ENCODE results near the gene CDHR3.

Gene CDHR3

GRCh38 chr7:106026101-106026500 lies 63.0 kb downstream of the CDHR3 start:
- Histone ChIP-seq H3K4me2 (ENCODE audit: insufficient read depth, low read length, poor library complexity, severe bottlenecking) (no peak overlapping the region), H3K9me3 (replicated peaks in 1 of 2; ENCODE audit: control insufficient read depth in 2 of 2, insufficient read depth in 1 of 2, low read depth in 1 of 2, low read length in 2 of 2) (no peaks in the 10 kb centered on the region), H3K27ac (replicated peaks; ENCODE audit: low read length) (no peak overlapping the region), H4K8ac (ENCODE audit: low read depth, low read length) (no peak overlapping the region), H3K4me1 (ENCODE audit: control insufficient read depth in 2 of 2, insufficient read depth in 1 of 2, low read depth in 1 of 2, low read length in 2 of 2) (peaks cover 3 to 8% of the 10 kb centered on the region in 2 donors), H3K14ac (ENCODE audit: low read length) (no peak overlapping the region), H2AFZ (ENCODE audit: low read length) (no peak overlapping the region), H3K27me3 (ENCODE audit: control insufficient read depth in 3 of 3, insufficient read depth in 3 of 3, low read depth in 1 of 3, low read length in 3 of 3) (peaks cover 0 to 5% (median 0%) of the 10 kb centered on the region in 3 experiments), H3K79me1 (ENCODE audit: low read depth, low read length) (no peaks in the 10 kb centered on the region), H2BK15ac (ENCODE audit: low read length) (no peak overlapping the region), H3K4ac (ENCODE audit: low read length) (no peak overlapping the region), H3K23ac (ENCODE audit: low read depth, low read length, poor library complexity) (no peak overlapping the region), H2BK120ac (ENCODE audit: low read depth, low read length) (no peak overlapping the region), H3K36me3 (replicated peaks in 1 of 2; ENCODE audit: control insufficient read depth in 2 of 2, insufficient read depth in 2 of 2, low read length in 2 of 2) (no peaks in the 10 kb centered on the region), H2BK12ac (ENCODE audit: low read length) (no peak overlapping the region), H4K91ac (ENCODE audit: low read depth, low read length, poor library complexity) (no peak overlapping the region), H2AK5ac (ENCODE audit: low read depth, low read length) (no peak overlapping the region), H3K4me3 (ENCODE audit: low read length in 2 of 2) (no peak overlapping the region), H3K18ac (ENCODE audit: low read length) (no peak overlapping the region), H2BK5ac (ENCODE audit: low read length) (no peak overlapping the region), H3K9ac (ENCODE audit: low read depth, low read length, poor library complexity) (no peak overlapping the region)
- no CpG with 5 or more reads among the region's 2 CpGs for WGBS, 2 donors (ENCODE audit: extremely low coverage in 2 of 2, insufficient read length in 2 of 2, insufficient replicate concordance in 1 of 2)
- DNase-seq (ENCODE audit: low spot score), result no peak

DNA sequence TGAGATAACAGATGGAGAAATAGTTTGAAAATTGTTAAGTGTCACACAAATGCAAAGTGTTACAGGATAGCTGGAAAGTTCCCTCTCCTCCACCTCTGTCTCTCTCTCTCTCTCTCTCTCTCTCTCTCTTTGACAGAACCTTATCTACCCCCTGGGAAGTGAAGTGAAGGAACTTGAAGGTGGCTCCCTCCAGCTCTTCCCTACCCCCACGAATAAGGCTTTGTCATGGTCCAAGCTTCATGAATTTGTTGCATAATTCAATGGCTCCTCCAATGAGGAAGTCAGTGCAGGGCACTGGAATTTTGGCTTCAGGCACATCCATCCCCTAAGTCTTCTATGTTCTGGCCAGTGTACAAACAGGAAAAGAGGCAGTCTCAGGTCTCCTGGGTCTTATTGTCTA lies 66.4 kb downstream of the CDHR3 start:
- H3K9ac ChIP-seq (ENCODE audit: low read depth, low read length, poor library complexity), result no peak overlapping the region
- H3K27me3 ChIP-seq (ENCODE audit: control insufficient read depth in 3 of 3, insufficient read depth in 3 of 3, low read depth in 1 of 3, low read length in 3 of 3), result peaks cover 0 to 5% (median 0%) of the 10 kb centered on the region in 3 experiments
- peaks cover 4 to 12% of the 10 kb centered on the region in 2 donors for H3K4me1 ChIP-seq (ENCODE audit: control insufficient read depth in 2 of 2, insufficient read depth in 1 of 2, low read depth in 1 of 2, low read length in 2 of 2)
- no peak overlapping the region for H3K14ac ChIP-seq (ENCODE audit: low read length)
- H2BK12ac ChIP-seq (ENCODE audit: low read length), result no peak overlapping the region
- no peak overlapping the region for H2AFZ ChIP-seq (ENCODE audit: low read length)
- no CpG with 5 or more reads among the region's 1 CpG for WGBS, 2 donors (ENCODE audit: extremely low coverage in 2 of 2, insufficient read length in 2 of 2, insufficient replicate concordance in 1 of 2)
- H2AK5ac ChIP-seq (ENCODE audit: low read depth, low read length), result no peak overlapping the region
- H3K23ac ChIP-seq (ENCODE audit: low read depth, low read length, poor library complexity), result no peak overlapping the region
- H3K36me3 ChIP-seq (replicated peaks in 1 of 2; ENCODE audit: control insufficient read depth in 2 of 2, insufficient read depth in 2 of 2, low read length in 2 of 2), result no peaks in the 10 kb centered on the region
- no peaks in the 10 kb centered on the region for H3K79me1 ChIP-seq (ENCODE audit: low read depth, low read length)
- H3K4me2 ChIP-seq (ENCODE audit: insufficient read depth, low read length, poor library complexity, severe bottlenecking), result no peak overlapping the region
- no peak overlapping the region for H3K4ac ChIP-seq (ENCODE audit: low read length)
- no peak overlapping the region for H3K18ac ChIP-seq (ENCODE audit: low read length)
- no peak overlapping the region for H2BK15ac ChIP-seq (ENCODE audit: low read length)
- no peak overlapping the region for H2BK5ac ChIP-seq (ENCODE audit: low read length)
- H2BK120ac ChIP-seq (ENCODE audit: low read depth, low read length), result no peak overlapping the region
- H3K9me3 ChIP-seq (replicated peaks in 1 of 2; ENCODE audit: control insufficient read depth in 2 of 2, insufficient read depth in 1 of 2, low read depth in 1 of 2, low read length in 2 of 2), result peaks cover 0 to 9% of the 10 kb centered on the region in 2 donors
- no peak overlapping the region for H3K27ac ChIP-seq (replicated peaks; ENCODE audit: low read length)
- H4K8ac ChIP-seq (ENCODE audit: low read depth, low read length), result no peak overlapping the region
- no peak overlapping the region for H4K91ac ChIP-seq (ENCODE audit: low read depth, low read length, poor library complexity)
- DNase-seq (ENCODE audit: low spot score), result no peak
- no peak overlapping the region for H3K4me3 ChIP-seq (ENCODE audit: low read length in 2 of 2)

DNA sequence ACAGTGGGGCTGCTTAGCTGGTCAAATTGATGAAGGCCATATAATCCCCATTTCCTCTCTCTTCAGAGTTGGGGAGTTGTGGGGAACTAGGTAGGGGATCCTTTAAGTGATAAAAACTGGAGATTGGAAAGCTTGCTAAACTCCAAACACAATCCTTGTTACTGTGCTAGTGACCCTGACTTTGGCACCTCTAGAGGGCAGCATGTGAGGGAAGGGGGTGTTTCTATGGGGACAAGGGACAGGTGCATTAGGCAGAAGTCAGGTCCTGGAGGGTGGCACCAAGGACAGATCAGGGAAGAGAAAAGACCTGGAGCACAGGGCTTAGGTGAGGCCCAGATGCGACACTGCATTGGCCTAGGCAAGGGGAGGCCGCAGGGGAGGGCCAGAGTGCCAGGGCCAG lies 66.9 kb downstream of the CDHR3 start:
- Histone ChIP-seq H3K27ac (replicated peaks; ENCODE audit: low read length) (no peak overlapping the region), H3K4ac (ENCODE audit: low read length) (no peak overlapping the region), H3K9ac (ENCODE audit: low read depth, low read length, poor library complexity) (no peak overlapping the region), H3K4me2 (ENCODE audit: insufficient read depth, low read length, poor library complexity, severe bottlenecking) (no peak overlapping the region), H3K36me3 (replicated peaks in 1 of 2; ENCODE audit: control insufficient read depth in 2 of 2, insufficient read depth in 2 of 2, low read length in 2 of 2) (no peaks in the 10 kb centered on the region), H3K4me1 (ENCODE audit: control insufficient read depth in 2 of 2, insufficient read depth in 1 of 2, low read depth in 1 of 2, low read length in 2 of 2) (peaks cover 4 to 12% of the 10 kb centered on the region in 2 donors), H2BK5ac (ENCODE audit: low read length) (no peak overlapping the region), H3K27me3 (ENCODE audit: control insufficient read depth in 3 of 3, insufficient read depth in 3 of 3, low read depth in 1 of 3, low read length in 3 of 3) (peaks cover 0 to 5% (median 0%) of the 10 kb centered on the region in 3 experiments), H2BK12ac (ENCODE audit: low read length) (no peak overlapping the region), H2BK15ac (ENCODE audit: low read length) (peak overlapping the region; percentile 18), H3K18ac (ENCODE audit: low read length) (peak overlapping the region; percentile 27), H3K14ac (ENCODE audit: low read length) (peak overlapping the region; percentile 17), H3K79me1 (ENCODE audit: low read depth, low read length) (no peaks in the 10 kb centered on the region), H4K91ac (ENCODE audit: low read depth, low read length, poor library complexity) (no peak overlapping the region), H3K9me3 (replicated peaks in 1 of 2; ENCODE audit: control insufficient read depth in 2 of 2, insufficient read depth in 1 of 2, low read depth in 1 of 2, low read length in 2 of 2) (peaks cover 0 to 9% of the 10 kb centered on the region in 2 donors), H4K8ac (ENCODE audit: low read depth, low read length) (no peak overlapping the region), H2BK120ac (ENCODE audit: low read depth, low read length) (no peak overlapping the region), H2AFZ (ENCODE audit: low read length) (no peak overlapping the region), H3K23ac (ENCODE audit: low read depth, low read length, poor library complexity) (peak overlapping the region; percentile 37), H2AK5ac (ENCODE audit: low read depth, low read length) (peak overlapping the region; percentile 68), H3K4me3 (ENCODE audit: low read length in 2 of 2) (no peak overlapping the region)
- no CpG with 5 or more reads among the region's 2 CpGs for WGBS, 2 donors (ENCODE audit: extremely low coverage in 2 of 2, insufficient read length in 2 of 2, insufficient replicate concordance in 1 of 2)
- no peak for DNase-seq (ENCODE audit: low spot score)

DNA sequence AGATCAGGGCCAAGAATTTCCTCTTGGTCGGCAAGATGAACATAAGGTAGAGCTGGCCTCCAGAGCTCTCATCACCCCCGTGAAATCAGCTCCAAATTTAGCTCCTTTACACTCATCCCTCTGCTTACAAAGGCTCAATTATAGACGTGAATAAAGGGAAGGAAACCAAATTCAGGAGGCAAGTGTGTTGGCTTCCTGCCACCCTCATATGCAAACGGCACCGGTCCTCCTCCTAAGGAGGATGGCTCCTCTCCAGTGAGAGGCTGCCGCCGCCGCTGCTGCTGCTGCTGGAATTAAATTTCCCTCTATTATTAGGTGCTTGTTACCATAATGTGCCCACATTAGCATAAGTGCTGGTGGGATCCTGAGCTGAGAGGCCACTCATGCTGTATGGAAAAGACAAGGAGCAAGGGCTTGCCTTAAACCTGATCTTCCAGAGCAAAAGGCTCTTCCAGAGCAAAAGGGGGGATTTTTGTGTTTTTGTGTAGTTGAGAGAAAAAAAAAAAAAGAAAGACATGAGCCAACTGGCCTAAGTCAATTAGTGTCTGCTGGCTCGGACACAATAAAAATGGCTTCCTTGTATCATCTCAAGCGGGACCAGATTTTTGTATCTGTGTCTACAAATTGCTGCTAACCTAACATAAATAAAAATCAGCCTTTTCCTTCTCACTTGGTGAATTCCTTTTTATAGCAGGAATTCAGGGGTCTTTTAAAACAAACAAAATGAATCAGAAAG lies 68.4 kb downstream of the CDHR3 start:
- Histone ChIP-seq H2BK5ac (ENCODE audit: low read length) (no peak overlapping the region), H3K9ac (ENCODE audit: low read depth, low read length, poor library complexity) (no peak overlapping the region), H3K27me3 (ENCODE audit: control insufficient read depth in 3 of 3, insufficient read depth in 3 of 3, low read depth in 1 of 3, low read length in 3 of 3) (peaks cover 0 to 5% (median 0%) of the 10 kb centered on the region in 3 experiments), H3K4me3 (ENCODE audit: low read length in 2 of 2) (no peak overlapping the region), H3K23ac (ENCODE audit: low read depth, low read length, poor library complexity) (no peak overlapping the region), H3K36me3 (replicated peaks in 1 of 2; ENCODE audit: control insufficient read depth in 2 of 2, insufficient read depth in 2 of 2, low read length in 2 of 2) (no peaks in the 10 kb centered on the region), H2BK12ac (ENCODE audit: low read length) (no peak overlapping the region), H3K14ac (ENCODE audit: low read length) (no peak overlapping the region), H4K8ac (ENCODE audit: low read depth, low read length) (no peak overlapping the region), H3K4me1 (ENCODE audit: control insufficient read depth in 2 of 2, insufficient read depth in 1 of 2, low read depth in 1 of 2, low read length in 2 of 2) (peaks cover 4 to 12% of the 10 kb centered on the region in 2 donors), H3K79me1 (ENCODE audit: low read depth, low read length) (no peaks in the 10 kb centered on the region), H4K91ac (ENCODE audit: low read depth, low read length, poor library complexity) (no peak overlapping the region), H2BK120ac (ENCODE audit: low read depth, low read length) (no peak overlapping the region), H3K9me3 (replicated peaks in 1 of 2; ENCODE audit: control insufficient read depth in 2 of 2, insufficient read depth in 1 of 2, low read depth in 1 of 2, low read length in 2 of 2) (peaks cover 0 to 9% of the 10 kb centered on the region in 2 donors), H2AK5ac (ENCODE audit: low read depth, low read length) (no peak overlapping the region), H3K4ac (ENCODE audit: low read length) (no peak overlapping the region), H3K27ac (replicated peaks; ENCODE audit: low read length) (no peak overlapping the region), H2BK15ac (ENCODE audit: low read length) (no peak overlapping the region), H3K18ac (ENCODE audit: low read length) (no peak overlapping the region), H3K4me2 (ENCODE audit: insufficient read depth, low read length, poor library complexity, severe bottlenecking) (no peak overlapping the region), H2AFZ (ENCODE audit: low read length) (peak overlapping the region; percentile 84)
- no CpG with 5 or more reads among the region's 10 CpGs for WGBS, 2 donors (ENCODE audit: extremely low coverage in 2 of 2, insufficient read length in 2 of 2, insufficient replicate concordance in 1 of 2)
- DNase-seq (ENCODE audit: low spot score), result no peak
